Stimulated activated naive CD8-positive, alpha-beta T cell treated with anti-CD3 and anti-CD28 coated beads, Interleukin-15, amount 100 ng/mL, for 72 hours (primary cell): ENCODE data around the gene LCMT1.
"Not testable (repeated sequence)": the region's sequence is repeated elsewhere in the genome, so short reads cannot be mapped to it uniquely, and the experiment has no call there.

Experiments
- ATAC-seq: fragments of 150-1000 bp; cut with Tn5 transposase; 2 replicates; pipeline ENCODE4 v1.10.0; 2021; ENCODE audit warnings: mild to moderate bottlenecking, moderate library complexity
- DNase-seq, 2 donors: peaks; one replicate each; pipeline ENCODE4 v3.0.0; 2021 to 2022
- H3K27ac Mint-ChIP-seq, 2 donors: one replicate each; pipeline ENCODE4 v1.8.0; 2022; ENCODE audit warnings: mild to moderate bottlenecking in 2 of 2, mixed read lengths in 2 of 2, moderate library complexity in 2 of 2
- H3K27me3 Mint-ChIP-seq: one replicate; pipeline ENCODE4 v1.8.0; 2022; ENCODE audit warnings: mixed read lengths
- H3K4me1 Mint-ChIP-seq: one replicate; pipeline ENCODE4 v1.8.0; 2022; ENCODE audit warnings: mild to moderate bottlenecking, mixed read lengths
- H3K4me3 Mint-ChIP-seq, 2 donors: one replicate each; pipeline ENCODE4 v1.8.0; 2022; ENCODE audit warnings: mild to moderate bottlenecking in 2 of 2, mixed read lengths in 2 of 2, moderate library complexity in 1 of 2
- H3K9me3 Mint-ChIP-seq, 2 donors: one replicate each; pipeline ENCODE4 v1.8.0; 2022; ENCODE audit warnings: mixed read lengths in 2 of 2

The LCMT1 gene

DNA sequence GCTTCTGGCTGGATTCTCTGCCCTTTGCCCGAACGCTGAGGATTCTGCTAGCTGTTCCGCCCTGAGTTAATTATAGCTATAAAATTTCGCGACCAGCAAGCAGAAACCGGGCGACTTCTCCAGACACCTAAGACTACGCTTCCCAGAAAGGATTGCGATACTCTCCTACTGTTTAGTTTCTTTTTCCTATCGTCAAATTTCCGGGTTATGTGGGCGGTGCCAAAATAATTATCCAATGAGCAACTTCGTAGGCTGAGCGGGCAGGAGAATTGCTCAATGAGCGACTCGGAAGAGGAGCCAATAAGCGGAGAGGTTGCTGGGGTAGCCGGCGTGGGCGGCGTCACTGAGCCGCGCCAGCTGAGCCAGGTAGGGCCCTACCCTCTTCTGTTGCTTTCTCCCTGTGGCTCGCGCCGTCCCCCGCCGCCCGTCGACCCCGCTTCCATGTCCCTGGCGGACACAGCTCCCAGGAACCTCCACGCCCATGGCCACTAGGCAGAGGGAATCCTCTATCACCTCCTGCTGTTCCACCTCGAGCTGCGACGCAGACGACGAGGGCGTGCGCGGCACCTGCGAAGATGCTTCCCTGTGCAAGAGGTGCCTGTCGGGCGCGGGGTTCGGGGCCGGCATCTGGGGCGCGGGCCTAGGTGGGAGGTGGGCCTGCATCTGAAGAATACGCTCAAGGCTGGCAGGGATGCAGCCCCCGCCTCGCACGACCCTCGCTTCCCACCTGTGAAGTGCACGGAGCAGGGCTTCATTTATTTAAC lies at the start of gene LCMT1:
LCMT1 (plus strand) TSS at position 340 of the 764 bp plus-strand sequence; CDS start at position 482, 142 bp downstream.
- no peaks in the 10 kb centered on the region for H3K27me3 Mint-ChIP-seq

GRCh38 chr16:25063102-25063501 lies 48.4 kb upstream of the LCMT1 start:
- Mint-ChIP-seq H3K4me1 (peaks cover 69% of the 10 kb centered on the region), H3K27ac (no peak overlapping the region), H3K9me3 (no peaks in the 10 kb centered on the region), H3K4me3 (peak overlapping the region; percentile 48 to 70), H3K27me3 (no peaks in the 10 kb centered on the region)
- DNase-seq (no peak), ATAC-seq (no peak)

More for the DNA sequence above, at the start of gene LCMT1:
- ATAC-seq (peak; percentile 92), DNase-seq (peak; percentile 86 to 93)
- peak within 1 kb of the TSS; percentile 96 to 97 for H3K27ac Mint-ChIP-seq
- H3K4me1 Mint-ChIP-seq: peaks cover 75% of the 10 kb centered on the region
- H3K9me3 Mint-ChIP-seq: no peaks in the 10 kb centered on the region
- peak within 1 kb of the TSS; percentile 90 to 98 for H3K4me3 Mint-ChIP-seq

DNA sequence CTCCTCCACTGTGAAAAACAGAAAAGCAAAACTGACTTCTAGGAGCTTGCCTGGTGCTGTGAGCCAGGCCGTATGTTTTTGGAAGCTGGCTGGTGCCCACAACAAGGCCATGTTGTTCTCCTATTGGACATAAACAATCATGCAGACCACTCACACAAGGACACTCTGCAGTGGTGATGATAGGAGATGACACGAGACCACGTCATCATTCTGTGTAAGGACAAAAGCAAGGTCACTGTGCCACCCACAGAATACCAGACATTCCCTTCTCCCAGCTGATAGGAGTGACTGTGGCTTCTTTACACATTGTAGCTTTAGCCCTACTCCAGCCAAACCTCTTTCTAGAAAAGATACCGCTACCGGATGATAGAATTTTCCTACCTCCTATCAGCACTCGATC lies 47.7 kb upstream of the LCMT1 start:
- Mint-ChIP-seq H3K27ac (no peak overlapping the region), H3K4me1 (peaks cover 62% of the 10 kb centered on the region), H3K4me3 (no peak overlapping the region), H3K9me3 (no peaks in the 10 kb centered on the region), H3K27me3 (no peaks in the 10 kb centered on the region)
- DNase-seq (no peak), ATAC-seq (no peak)

DNA sequence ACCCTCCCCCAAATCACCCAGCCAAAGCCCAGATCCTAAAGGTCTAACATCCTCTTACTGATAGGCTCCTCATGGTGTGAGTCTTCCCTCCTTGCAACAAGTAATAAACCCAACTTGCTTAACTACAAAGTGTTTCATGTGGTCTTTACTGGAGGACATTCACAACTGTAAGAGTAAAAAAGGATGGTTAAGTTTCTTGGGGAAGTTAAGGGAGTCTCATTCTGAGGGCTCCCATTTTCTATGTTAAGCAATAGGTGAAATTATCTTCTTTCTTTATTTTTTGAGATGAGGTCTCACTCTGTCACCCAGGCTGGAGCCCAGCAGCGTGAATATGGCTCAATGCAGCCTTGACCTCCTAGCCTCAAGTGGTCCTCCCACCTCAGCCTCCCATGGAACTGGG lies 47.3 kb upstream of the LCMT1 start:
- not testable (repeated sequence) for DNase-seq, H3K9me3 Mint-ChIP-seq, H3K27ac Mint-ChIP-seq, H3K4me3 Mint-ChIP-seq, ATAC-seq, H3K27me3 Mint-ChIP-seq
- peaks cover 62% of the 10 kb centered on the region for H3K4me1 Mint-ChIP-seq

DNA sequence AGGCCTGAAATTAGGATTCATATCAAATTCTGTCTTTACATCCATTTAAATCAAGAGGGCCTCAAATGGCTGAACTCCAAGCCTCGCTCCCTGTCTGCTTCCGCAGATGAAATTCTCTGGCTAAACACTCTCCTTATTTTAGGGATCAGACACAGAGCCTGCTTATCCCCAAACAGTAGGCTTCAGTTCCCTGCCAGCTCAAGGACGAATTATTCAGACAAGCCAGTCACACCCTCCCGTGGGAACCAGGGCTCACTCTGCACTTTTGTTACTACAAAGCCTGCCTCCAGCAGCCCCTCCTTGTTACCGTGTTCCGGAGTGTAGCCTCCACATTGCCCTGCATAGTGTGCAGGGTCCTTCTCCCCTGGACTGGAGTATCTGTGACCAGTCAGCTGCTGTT lies 46.6 kb upstream of the LCMT1 start:
- Mint-ChIP-seq H3K4me3 (no peak overlapping the region), H3K27ac (no peak overlapping the region), H3K9me3 (no peaks in the 10 kb centered on the region), H3K4me1 (peaks cover 62% of the 10 kb centered on the region), H3K27me3 (no peaks in the 10 kb centered on the region)
- no peak for DNase-seq
- ATAC-seq: no peak

DNA sequence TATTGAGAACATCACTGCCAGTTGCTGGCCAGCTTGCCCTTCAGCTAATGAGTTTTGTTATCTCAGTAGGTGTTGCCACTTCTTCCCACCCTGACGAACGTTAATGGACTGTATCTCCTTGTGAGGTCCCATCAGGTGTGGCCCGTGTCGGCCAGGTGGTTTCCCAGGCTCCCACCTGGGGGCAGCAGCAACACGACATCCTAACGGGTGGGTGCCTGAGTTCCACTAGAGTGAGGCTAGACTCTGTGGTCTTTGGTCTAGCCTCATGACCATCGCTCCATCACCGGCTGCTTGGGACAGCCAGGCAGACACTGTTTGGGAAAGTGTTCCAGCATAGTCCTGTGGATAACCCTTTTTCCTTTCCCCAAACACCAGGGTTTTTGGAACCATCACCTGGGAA lies 45.6 kb upstream of the LCMT1 start:
- H3K27me3 Mint-ChIP-seq: no peaks in the 10 kb centered on the region
- peak overlapping the region in 1 of 2 donors; percentile 88 for H3K4me3 Mint-ChIP-seq
- no peak for ATAC-seq
- H3K4me1 Mint-ChIP-seq: peaks cover 54% of the 10 kb centered on the region
- peak overlapping the region in 1 of 2 donors; percentile 98 for H3K27ac Mint-ChIP-seq
- no peaks in the 10 kb centered on the region for H3K9me3 Mint-ChIP-seq
- no peak for DNase-seq

DNA sequence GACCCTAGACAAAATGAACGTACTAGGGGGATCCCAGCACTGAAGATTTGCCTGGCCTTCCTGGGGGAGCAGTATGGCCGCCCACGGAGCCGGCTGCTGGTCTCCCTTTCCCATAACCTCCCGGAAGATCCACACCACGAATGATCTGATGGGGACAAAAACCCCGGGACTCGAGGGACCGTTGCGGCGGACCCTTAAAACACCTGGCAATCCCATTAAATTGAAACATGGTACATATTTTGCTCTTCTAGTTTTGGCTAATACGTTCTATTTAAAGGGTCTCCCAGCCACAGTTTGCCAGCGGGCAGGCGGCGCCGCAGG lies 45.2 kb upstream of the LCMT1 start:
- ATAC-seq: peak; percentile 1
- no peak for DNase-seq
- H3K27me3 Mint-ChIP-seq: no peaks in the 10 kb centered on the region
- peaks cover 49% of the 10 kb centered on the region for H3K4me1 Mint-ChIP-seq
- peak overlapping the region; percentile 95 to 98 for H3K27ac Mint-ChIP-seq
- H3K9me3 Mint-ChIP-seq: no peaks in the 10 kb centered on the region
- H3K4me3 Mint-ChIP-seq: peak overlapping the region; percentile 79 to 88

GRCh38 chr16:25066747-25067631 lies 44.6 kb upstream of the LCMT1 start:
- peaks cover 43% of the 10 kb centered on the region for H3K4me1 Mint-ChIP-seq
- DNase-seq (peak; percentile 77 to 80), ATAC-seq (peak; percentile 96)
- H3K27me3 Mint-ChIP-seq: no peaks in the 10 kb centered on the region
- H3K9me3 Mint-ChIP-seq: no peaks in the 10 kb centered on the region
- H3K4me3 Mint-ChIP-seq: peak overlapping the region; percentile 79 to 89
- peak overlapping the region; percentile 95 to 98 for H3K27ac Mint-ChIP-seq

- Mint-ChIP-seq H3K27ac (no peak overlapping the region), H3K9me3 (no peaks in the 10 kb centered on the region), H3K4me1 (no peaks in the 10 kb centered on the region), H3K27me3 (no peaks in the 10 kb centered on the region), H3K4me3 (no peak overlapping the region)
- ATAC-seq (no peak), DNase-seq (no peak)
Observed at GRCh38 chr16:25073854-25074253, 37.7 kb upstream of the LCMT1 start.

DNA sequence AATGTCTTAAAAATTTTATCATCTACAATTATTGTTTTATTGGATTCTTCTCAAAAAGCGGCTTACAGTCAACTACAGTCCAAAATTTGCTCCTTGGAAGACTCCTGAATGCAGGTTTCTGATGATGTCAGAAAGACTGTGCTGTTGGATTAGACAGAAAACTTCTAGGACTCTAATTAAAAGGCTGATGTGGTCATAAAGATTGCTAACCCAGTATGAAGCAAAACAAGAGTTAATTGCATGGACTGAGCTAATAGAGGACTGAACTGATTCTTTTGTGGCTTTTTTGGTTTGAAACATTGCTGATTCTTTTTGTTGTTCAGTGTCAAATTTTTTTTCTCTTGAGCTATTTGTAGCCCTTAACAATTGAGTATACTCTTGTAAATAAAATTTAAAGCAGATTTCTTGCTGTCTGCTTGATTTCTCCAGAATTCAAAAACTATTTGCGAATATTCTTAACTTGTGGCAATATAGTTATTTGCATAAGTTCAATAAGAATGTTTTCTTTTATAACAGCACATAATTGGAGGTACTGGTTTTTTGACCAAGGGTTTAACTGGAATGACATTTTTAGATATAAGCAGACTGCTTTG lies 33.1 kb upstream of the LCMT1 start:
- H3K27ac Mint-ChIP-seq: no peak overlapping the region
- H3K4me1 Mint-ChIP-seq: no peaks in the 10 kb centered on the region
- H3K9me3 Mint-ChIP-seq: no peaks in the 10 kb centered on the region
- no peaks in the 10 kb centered on the region for H3K27me3 Mint-ChIP-seq
- DNase-seq (no peak), ATAC-seq (no peak)
- no peak overlapping the region for H3K4me3 Mint-ChIP-seq

DNA sequence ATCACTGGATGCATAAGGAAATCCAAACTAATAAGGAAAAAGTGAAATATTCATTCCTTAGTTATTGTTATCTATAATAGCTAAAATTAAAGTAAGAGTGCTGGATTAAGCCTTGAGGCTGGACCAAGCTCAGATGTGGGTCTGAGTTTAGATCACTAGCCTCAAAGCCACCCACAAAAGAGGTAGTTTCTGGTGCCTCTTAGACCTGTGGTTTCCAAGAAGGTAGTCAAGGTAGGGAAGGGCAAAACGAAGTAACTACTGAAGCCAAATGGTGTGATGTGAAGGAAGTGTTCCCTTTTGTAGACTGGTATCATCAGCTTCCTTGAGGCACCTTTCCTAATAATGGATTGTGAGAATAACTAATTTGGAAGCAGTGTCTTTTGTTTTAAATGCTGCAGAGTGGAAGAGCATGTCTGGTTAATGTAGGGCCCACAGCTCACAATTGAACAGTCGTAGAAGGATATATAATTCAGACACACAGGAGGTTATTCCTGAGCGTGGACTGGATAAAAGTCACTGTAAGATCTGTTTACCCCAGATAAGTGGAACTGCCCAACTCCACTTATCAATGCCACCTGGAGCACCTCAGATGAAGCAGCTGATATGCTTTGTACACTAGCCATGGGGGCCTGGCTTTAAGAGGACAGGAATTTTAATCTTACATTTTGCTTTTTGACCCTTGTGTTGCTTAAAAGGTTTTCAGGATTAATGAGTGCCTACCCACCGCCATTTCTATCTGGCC lies 31.7 kb upstream of the LCMT1 start:
- no peaks in the 10 kb centered on the region for H3K9me3 Mint-ChIP-seq
- ATAC-seq: no peak
- H3K27me3 Mint-ChIP-seq: no peaks in the 10 kb centered on the region

DNA sequence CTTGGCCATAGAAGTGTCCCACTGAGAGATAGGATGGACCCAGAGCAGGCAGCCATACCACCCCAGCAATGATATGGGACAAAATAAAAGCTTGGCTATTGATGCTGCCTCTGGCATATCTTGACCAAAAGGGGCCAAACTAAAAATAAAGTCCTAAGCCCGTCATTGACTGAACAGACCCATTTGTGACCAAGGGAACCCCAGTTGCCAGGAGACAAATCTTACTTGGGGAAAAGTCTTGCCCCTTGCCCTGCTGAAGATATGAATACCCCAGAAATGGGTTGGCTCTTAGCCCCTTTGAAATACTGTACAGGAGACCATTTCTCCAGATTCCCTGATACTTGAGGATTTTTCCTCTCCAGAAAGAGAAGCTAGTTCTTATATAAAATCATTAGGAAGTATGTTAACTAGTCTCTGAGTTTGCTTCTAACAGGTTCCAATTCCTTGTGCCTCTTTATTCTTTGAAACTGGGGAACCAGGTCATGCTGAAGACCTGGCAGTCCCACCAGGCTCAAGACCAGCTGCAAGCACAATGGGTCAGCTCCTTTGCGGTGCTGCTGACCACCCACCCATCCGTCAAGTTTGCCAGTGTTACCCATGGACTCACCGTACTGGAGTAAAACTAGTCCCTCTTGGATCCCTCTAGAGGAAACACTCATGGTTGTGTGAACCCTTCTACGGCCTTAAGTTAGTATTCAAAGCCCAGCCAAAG lies 31.0 kb upstream of the LCMT1 start:
- DNase-seq (no peak), ATAC-seq (no peak)
- no peak overlapping the region for H3K4me3 Mint-ChIP-seq
- no peaks in the 10 kb centered on the region for H3K9me3 Mint-ChIP-seq
- H3K27me3 Mint-ChIP-seq: no peaks in the 10 kb centered on the region
- no peaks in the 10 kb centered on the region for H3K4me1 Mint-ChIP-seq
- no peak overlapping the region for H3K27ac Mint-ChIP-seq

More for the DNA sequence above, 31.7 kb upstream of the LCMT1 start:
- Mint-ChIP-seq H3K4me3 (no peak overlapping the region), H3K4me1 (no peaks in the 10 kb centered on the region), H3K27ac (no peak overlapping the region)
- no peak for DNase-seq

GRCh38 chr16:25081702-25082101 lies 29.8 kb upstream of the LCMT1 start:
- Mint-ChIP-seq H3K4me1 (no peaks in the 10 kb centered on the region), H3K9me3 (no peaks in the 10 kb centered on the region), H3K27me3 (no peaks in the 10 kb centered on the region), H3K4me3 (no peak overlapping the region), H3K27ac (no peak overlapping the region)
- no peak for ATAC-seq
- no peak for DNase-seq

GRCh38 chr16:25083065-25083464 lies 28.5 kb upstream of the LCMT1 start:
- H3K9me3 Mint-ChIP-seq: no peaks in the 10 kb centered on the region
- H3K27me3 Mint-ChIP-seq: no peaks in the 10 kb centered on the region
- no peak overlapping the region for H3K4me3 Mint-ChIP-seq
- no peaks in the 10 kb centered on the region for H3K4me1 Mint-ChIP-seq
- DNase-seq (no peak), ATAC-seq (no peak)
- H3K27ac Mint-ChIP-seq: no peak overlapping the region

DNA sequence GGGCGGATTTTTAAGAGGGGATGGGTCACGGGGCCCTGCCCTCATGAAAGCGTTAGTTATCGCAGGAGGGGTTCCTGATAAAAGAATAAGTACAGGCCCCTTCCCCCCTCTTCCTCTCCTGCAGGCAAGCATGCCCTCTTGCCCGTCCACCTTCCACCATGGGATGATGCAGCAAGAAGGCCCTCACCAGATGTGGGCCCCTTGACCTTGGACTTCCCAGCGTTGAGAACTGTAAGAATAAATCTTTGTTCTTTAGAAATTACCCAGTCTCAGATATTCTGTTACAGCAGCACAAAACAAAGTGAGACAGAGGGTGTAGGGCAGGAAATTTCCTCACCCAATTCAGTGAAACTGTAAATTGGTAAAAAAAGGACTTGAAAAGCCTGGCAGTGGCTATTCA lies 27.8 kb upstream of the LCMT1 start:
- H3K9me3 Mint-ChIP-seq: no peaks in the 10 kb centered on the region
- no peak overlapping the region for H3K27ac Mint-ChIP-seq
- no peak for ATAC-seq
- no peak overlapping the region for H3K4me3 Mint-ChIP-seq
- H3K27me3 Mint-ChIP-seq: no peaks in the 10 kb centered on the region
- no peaks in the 10 kb centered on the region for H3K4me1 Mint-ChIP-seq
- no peak for DNase-seq
